ENCODE data around the gene RALB. TPM values are rescaled to one million over a fixed set of nuclear protein-coding genes. Genes with fewer than 3 reads are reported as not detected.

The RALB gene
- polyA plus RNA-seq, 1 of the 3 experiments (the other 2 are of a cell fraction): 37.2 TPM

- Histone ChIP-seq H3K27ac (ENCODE audit: low read depth in 2 of 2, low read length in 1 of 2) (no peak overlapping the region), H2AFZ (ENCODE audit: low read depth) (no peak overlapping the region), H3K9me3 (no peaks in the 10 kb centered on the region), H3K9ac (no peak overlapping the region), H3K36me3 (replicated peaks in 1 of 2; ENCODE audit: control insufficient read depth in 1 of 2, insufficient read depth in 2 of 2, low read length in 1 of 2) (peaks cover 0 to 6% of the 10 kb centered on the region in 2 experiments), H3F3A (replicated peaks; ENCODE audit: insufficient read depth) (peaks cover 3% of the 10 kb centered on the region), H3K4me3 (ENCODE audit: low read depth in 2 of 2, low read length in 1 of 2) (no peak overlapping the region), H3K27me3 (ENCODE audit: insufficient read depth) (no peaks in the 10 kb centered on the region), H4K20me1 (ENCODE audit: insufficient read depth) (no peaks in the 10 kb centered on the region), H3K4me1 (ENCODE audit: control insufficient read depth in 1 of 2, insufficient read depth in 2 of 2, low read depth in 1 of 2, low read length in 1 of 2) (peaks cover 0 to 4% of the 10 kb centered on the region in 2 experiments; a peak in 1 of 4 replicates), H3K4me2 (no peak overlapping the region), H3K79me2 (ENCODE audit: insufficient read depth) (no peaks in the 10 kb centered on the region), H3K9me2 (no peaks in the 10 kb centered on the region)
- ChIA-PET CTCF (no interaction called here), POLR2A (no interaction called here)
- WGBS (ENCODE audit: low lambda C conversion rate): 89% methylated on average over 14 of the region's 16 CpGs
- no peak for DNase-seq
- no peak for TF ChIP-seq SMC3 (IDR thresholded peaks at IDR 0.05; ENCODE audit: low read depth, low read length)
Measured at GRCh38 chr2:120308038-120308910, 55.6 kb downstream of the RALB start.

GRCh38 chr2:120310136-120310535 is 57.5 kb downstream of the RALB start:
- H3K9me3 ChIP-seq: no peaks in the 10 kb centered on the region
- H3K4me1 ChIP-seq (ENCODE audit: control insufficient read depth in 1 of 2, insufficient read depth in 2 of 2, low read depth in 1 of 2, low read length in 1 of 2): peaks cover 0 to 4% of the 10 kb centered on the region in 2 experiments; a peak in 1 of 4 replicates
- ChIA-PET CTCF (interaction anchor here (0.8 to 2.4 kb wide), 2 partner anchors 14 to 371 kb away, joined by 3 to 5 read pairs; no protein-coding TSS in a partner anchor), POLR2A (no interaction called here)
- no peak overlapping the region for H3K27ac ChIP-seq (ENCODE audit: low read depth in 2 of 2, low read length in 1 of 2)
- 93% methylated on average over 6 of the region's 6 CpGs for WGBS (ENCODE audit: low lambda C conversion rate)
- H3K27me3 ChIP-seq (ENCODE audit: insufficient read depth): no peaks in the 10 kb centered on the region
- H4K20me1 ChIP-seq (ENCODE audit: insufficient read depth): no peaks in the 10 kb centered on the region
- DNase-seq: no peak
- H3F3A ChIP-seq (replicated peaks; ENCODE audit: insufficient read depth): peaks cover 4% of the 10 kb centered on the region
- no peaks in the 10 kb centered on the region for H3K79me2 ChIP-seq (ENCODE audit: insufficient read depth)
- no peak overlapping the region for H3K4me2 ChIP-seq
- no peak overlapping the region for H3K9ac ChIP-seq
- H2AFZ ChIP-seq (ENCODE audit: low read depth): no peak overlapping the region
- no peak overlapping the region for H3K4me3 ChIP-seq (ENCODE audit: low read depth in 2 of 2, low read length in 1 of 2)
- H3K36me3 ChIP-seq (replicated peaks in 1 of 2; ENCODE audit: control insufficient read depth in 1 of 2, insufficient read depth in 2 of 2, low read length in 1 of 2): peaks cover 0 to 4% of the 10 kb centered on the region in 2 experiments
- H3K9me2 ChIP-seq: no peaks in the 10 kb centered on the region
- TF ChIP-seq MXI1 (IDR thresholded peaks at IDR 0.05; ENCODE audit: low read depth, low read length) (no peak), EZH2phosphoT487 (IDR thresholded peaks at IDR 0.05; ENCODE audit: borderline replicate concordance, low read depth) (no peak), MEF2A (IDR thresholded peaks at IDR 0.05; ENCODE audit: borderline replicate concordance, low read depth) (no peak), PBX3 (IDR thresholded peaks at IDR 0.05) (no peak), NRF1 (IDR thresholded peaks at IDR 0.05; ENCODE audit: low read depth, low read length) (no peak), TAF1 (IDR thresholded peaks at IDR 0.05; ENCODE audit: borderline replicate concordance, low read depth, low read length) (no peak), USF2 (IDR thresholded peaks at IDR 0.05; ENCODE audit: borderline replicate concordance, low read depth, low read length) (no peak), CHD2 (IDR thresholded peaks at IDR 0.05; ENCODE audit: low read length, partially characterized antibody) (no peak), CTCF (IDR thresholded peaks at IDR 0.05) (no peak), RXRA (IDR thresholded peaks at IDR 0.05; ENCODE audit: borderline replicate concordance, low read depth) (no peak), RAD21 (IDR thresholded peaks at IDR 0.05; ENCODE audit: low read length) (no peak), TEAD4 (IDR thresholded peaks at IDR 0.05; ENCODE audit: borderline replicate concordance, insufficient read depth) (no peak), POLR2AphosphoS5 (IDR thresholded peaks at IDR 0.05; ENCODE audit: low read depth, low read length) (no peak), EP300 (IDR thresholded peaks at IDR 0.05; ENCODE audit: borderline replicate concordance in 1 of 2, low read depth in 1 of 2, low read length in 1 of 2) (no peak), REST (IDR thresholded peaks at IDR 0.05; ENCODE audit: low read depth, low read length) (no peak), SIN3A (IDR thresholded peaks at IDR 0.05; ENCODE audit: borderline replicate concordance, low read depth, low read length) (no peak), ELF1 (IDR thresholded peaks at IDR 0.05) (no peak), FOXJ3 (CRISPR knock-in tag; IDR thresholded peaks at IDR 0.05) (no peak)

Data from SK-N-SH (cell line).